ENCODE data around the gene IL6R.
"Not testable (repeated sequence)": the region's sequence is repeated elsewhere in the genome, so short reads cannot be mapped to it uniquely, and the experiment has no call there.

Gene IL6R

DNA sequence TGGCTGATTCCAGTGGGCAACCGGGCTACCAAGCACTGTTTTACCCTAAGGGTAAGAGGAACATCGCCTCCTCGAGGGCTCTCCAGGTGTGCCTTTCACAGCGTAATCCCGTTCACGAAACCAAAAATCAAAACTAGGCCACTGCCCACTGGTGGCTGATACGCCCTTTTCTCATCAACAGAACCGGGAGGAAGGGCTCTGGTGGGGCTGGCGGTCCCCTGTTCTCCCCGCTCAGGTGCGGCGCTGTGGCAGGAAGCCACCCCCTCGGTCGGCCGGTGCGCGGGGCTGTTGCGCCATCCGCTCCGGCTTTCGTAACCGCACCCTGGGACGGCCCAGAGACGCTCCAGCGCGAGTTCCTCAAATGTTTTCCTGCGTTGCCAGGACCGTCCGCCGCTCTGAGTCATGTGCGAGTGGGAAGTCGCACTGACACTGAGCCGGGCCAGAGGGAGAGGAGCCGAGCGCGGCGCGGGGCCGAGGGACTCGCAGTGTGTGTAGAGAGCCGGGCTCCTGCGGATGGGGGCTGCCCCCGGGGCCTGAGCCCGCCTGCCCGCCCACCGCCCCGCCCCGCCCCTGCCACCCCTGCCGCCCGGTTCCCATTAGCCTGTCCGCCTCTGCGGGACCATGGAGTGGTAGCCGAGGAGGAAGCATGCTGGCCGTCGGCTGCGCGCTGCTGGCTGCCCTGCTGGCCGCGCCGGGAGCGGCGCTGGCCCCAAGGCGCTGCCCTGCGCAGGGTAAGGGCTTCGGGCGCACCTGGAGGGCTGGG is at the start of gene IL6R:
IL6R (plus strand) TSS at position 360 of the 763 bp plus-strand sequence; CDS start at position 647, 287 bp downstream.
- DNase-seq (ENCODE audit: low spot score) = no peak

DNA sequence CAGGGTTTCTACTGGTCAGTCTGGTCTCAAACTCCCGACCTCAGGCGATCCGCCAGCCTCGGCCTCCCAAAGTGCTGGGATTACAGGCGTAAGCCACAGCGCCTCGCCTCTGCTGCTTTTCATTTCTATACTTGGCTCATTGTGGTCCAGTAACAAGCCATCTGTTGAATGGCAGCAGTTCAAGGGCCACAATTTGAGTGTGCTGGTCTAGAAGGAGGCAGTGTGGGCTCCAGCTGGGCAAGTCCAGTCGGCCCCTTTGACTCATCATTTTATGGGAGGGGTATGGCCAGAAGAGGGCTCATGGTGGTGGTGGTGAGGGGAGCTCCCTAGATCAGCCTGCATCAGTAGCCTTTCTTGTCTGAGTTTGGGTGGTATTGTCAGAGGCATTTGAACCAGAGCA is 46.6 kb upstream of the IL6R start:
- no peak for DNase-seq (ENCODE audit: low spot score)

DNA sequence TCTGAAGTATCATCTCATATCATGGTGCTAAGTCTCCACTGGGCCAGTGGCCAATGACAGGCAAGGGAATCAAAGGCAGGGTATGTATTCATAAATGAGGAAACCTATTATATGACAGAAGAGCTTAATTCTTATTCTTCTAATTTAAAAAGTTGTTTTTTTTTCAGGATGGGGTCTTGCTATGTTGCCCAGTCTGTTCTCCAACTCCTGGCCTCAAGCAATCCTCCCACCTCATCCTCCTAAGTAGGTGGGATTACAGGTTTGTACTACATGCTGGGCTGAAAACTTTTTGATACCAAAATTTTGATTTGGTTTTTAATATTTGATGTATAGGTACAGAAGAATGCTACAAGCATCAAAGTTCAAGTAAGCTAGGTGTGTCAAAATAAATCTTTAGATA is 44.9 kb upstream of the IL6R start:
- DNase-seq (ENCODE audit: low spot score) = no peak

DNA sequence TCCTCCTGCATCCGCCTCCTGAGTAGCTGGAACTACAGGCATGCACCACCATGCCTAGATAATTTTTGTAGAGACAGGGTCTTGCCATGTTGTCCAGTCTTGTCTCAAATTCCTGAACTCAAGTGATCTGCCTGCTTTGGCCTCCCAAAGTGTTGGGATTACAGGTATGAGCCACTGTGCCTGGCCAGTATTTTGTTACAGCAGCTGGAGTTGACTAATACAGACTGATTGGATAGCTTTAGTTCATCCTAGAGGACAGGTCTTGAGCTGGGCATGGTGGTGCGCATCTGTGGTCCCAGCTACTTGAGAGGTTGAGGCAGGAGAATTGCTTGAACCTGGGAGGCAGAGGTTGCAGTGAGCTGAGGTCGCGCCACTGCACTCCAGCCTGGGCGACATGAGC is 44.3 kb upstream of the IL6R start:
- DNase-seq (ENCODE audit: low spot score) = not testable (repeated sequence)

DNA sequence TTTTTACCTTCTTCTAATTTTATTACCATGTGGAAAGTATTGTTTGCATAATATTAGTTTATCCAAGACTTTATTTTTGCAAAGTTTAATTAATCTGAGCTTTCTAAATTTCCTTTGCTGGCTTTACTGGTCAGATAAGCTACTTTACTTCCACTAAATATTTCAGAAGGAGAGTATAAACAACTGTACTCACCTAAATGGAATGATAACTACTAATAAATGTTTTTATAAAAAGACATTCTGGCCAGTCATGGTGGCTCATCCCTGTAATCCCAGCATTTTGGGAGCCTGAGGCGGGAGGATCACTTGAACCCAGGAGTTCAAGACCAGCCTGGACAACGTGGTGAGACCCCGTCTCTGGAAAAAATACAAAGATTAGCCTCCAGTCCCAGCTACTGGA is 43.8 kb upstream of the IL6R start:
- no peak for DNase-seq (ENCODE audit: low spot score)

DNA sequence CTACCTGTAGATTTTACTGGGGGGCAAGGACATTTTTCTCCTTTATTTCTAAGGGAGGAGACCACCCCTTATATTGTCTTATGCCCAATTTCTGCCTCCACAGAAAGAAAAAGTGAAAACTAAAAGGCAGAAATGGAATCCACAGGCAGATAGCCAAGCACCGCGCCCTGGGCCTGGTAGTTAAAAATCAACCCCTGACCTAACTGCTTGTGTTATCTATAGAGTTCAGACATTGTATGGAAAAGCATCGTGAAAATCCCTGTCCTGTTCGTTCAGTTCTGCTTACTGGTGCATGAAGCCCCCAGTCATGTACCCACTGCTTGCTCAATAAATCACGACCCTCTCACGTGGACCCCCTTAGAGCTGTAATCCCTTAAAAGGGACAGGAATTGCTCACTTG is 33.7 kb upstream of the IL6R start:
- no peak for DNase-seq (ENCODE audit: low spot score)

- DNase-seq (ENCODE audit: low spot score) = not testable (repeated sequence)
Measured at GRCh38 chr1:154373777-154374357, 31.3 kb upstream of the IL6R start.

DNA sequence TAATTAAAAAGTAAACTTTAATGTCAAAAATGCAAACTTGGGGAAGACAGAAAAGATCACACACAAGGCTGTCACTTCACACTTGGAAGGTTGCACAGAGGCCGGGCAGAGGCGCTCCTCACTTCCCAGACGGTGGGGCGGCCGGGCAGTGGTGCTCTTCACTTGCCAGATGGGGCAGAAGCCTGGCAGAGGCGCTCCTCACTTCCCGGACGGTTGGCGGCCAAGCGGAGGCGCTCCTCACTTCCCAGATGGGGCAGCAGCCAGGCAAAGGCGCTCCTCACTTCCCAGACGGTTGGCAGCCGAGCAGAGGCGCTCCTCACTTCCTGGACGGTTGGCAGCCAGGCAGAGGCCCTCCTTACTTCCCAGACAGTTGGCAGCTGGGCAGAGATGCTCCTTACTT is 25.8 kb upstream of the IL6R start:
- no peak for DNase-seq (ENCODE audit: low spot score)

- DNase-seq (ENCODE audit: low spot score) = no peak
Measured at GRCh38 chr1:154384650-154385489, 20.3 kb upstream of the IL6R start.

DNA sequence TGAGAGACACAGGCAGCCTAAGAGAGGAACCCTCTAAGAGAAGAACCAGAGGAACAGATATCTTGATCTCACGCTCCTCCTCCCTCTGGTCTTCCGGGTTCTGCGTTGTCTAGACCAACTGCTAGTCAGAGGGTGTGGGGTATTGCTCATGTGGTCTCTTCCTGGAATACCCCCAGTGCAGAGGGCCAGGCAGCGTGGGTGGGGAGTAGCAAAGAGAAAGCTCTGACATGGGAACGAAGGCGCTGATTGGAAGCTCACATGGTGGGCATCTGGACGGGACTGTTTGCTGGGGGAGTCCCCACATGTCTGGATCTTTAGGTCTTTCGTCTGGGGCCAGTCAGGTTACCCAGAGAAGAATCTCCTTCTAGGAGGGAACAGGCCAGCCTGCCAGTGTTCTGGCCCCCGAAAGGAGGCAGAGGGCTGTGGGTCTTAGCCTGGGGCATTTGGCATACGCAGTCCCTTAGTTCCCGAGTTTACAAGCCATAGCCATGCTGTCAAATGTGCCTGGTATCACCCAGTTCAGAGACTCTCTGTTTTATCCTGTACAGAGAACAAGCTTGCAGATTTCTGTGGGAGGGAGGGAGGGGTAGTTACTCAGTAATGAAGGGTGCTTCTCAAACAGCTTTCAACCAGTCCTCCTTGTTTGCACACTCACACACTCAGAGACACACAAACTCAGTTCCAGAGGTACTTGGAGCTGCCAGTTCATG is 18.3 kb upstream of the IL6R start:
- no peak for DNase-seq (ENCODE audit: low spot score)

GRCh38 chr1:154391086-154391770 is 13.9 kb upstream of the IL6R start:
- DNase-seq (ENCODE audit: low spot score) = no peak

- no peak for DNase-seq (ENCODE audit: low spot score)
Measured at GRCh38 chr1:154398141-154398540, 7.0 kb upstream of the IL6R start.

DNA sequence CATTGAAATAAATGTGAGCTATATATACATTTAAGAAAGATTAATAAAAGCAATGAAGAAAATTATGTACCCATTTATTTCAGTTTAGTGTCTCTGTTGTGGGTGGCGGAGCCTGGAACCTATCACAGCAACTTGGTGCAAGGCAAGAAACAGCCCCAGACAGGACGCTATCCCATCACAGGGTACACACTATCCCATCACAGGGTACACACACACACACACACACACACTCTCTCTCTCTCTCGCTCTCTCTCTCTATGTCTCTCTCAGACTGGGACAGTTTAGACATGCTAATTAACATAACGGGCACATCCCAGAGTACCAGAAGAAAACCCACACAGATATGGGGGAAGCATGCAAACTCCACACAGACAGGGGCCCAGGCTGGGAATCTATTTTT is 6.5 kb upstream of the IL6R start:
- DNase-seq (ENCODE audit: low spot score) = no peak

GRCh38 chr1:154400381-154400801 is 4.8 kb upstream of the IL6R start:
- no peak for DNase-seq (ENCODE audit: low spot score)

DNA sequence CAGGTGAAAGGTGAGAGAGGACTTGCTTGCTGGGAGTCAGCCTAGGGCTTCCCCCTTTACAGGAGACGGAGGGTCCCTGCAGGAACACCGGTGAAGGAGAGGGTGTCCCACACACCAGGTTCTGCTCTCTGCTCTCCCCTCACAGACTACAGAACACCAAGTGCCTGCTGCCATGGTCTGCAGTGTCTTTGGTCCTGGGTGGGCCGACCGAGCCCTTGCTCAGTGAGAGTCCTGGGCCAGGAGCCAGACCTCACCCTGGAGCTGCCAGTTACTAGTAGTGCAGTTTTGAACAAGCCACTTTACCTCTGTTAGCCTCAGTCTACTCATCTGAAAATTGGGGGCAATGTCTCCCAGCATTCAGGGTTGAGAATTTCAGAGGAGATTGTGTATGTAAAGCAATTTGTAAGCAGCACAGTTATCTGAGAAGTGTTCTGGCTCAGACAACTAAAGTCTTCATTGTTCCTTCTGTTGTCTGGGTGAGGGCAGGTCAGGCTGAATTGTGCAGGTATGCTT is 2.7 kb upstream of the IL6R start:
- no peak for DNase-seq (ENCODE audit: low spot score)

DNA sequence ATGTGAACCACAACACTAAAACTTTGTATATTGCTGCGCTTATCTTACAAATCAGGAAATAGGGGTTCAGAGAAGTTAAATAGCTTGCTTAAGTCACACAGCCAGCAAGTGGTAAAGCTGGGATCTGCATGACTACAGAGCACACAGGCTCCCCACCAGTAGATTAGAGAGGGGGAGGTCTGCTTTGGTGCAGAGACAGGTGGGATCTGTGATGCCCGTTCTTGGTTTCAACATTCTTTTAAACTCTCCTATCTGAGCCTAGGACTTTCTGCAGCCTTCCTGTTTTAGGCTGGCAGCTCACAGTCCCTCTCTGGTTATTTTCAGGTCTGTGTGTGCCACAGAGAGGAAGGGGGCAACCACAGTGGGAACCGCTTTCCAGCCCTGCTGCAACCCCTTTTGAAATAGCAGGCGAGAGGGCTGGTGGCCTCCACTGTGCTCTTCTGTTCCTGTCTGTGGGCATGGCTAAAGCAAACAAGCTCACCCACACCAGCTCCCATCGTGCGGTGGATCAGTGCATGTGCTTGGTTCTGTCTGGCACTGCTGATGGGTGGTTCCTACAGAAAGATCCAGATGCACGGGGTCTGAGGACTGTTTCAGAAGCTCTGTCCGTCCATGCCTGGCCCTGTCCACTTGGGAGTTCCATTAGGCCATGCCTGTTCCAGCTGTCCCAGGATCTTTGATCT is 1.7 kb upstream of the IL6R start:
- no peak for DNase-seq (ENCODE audit: low spot score)

DNA sequence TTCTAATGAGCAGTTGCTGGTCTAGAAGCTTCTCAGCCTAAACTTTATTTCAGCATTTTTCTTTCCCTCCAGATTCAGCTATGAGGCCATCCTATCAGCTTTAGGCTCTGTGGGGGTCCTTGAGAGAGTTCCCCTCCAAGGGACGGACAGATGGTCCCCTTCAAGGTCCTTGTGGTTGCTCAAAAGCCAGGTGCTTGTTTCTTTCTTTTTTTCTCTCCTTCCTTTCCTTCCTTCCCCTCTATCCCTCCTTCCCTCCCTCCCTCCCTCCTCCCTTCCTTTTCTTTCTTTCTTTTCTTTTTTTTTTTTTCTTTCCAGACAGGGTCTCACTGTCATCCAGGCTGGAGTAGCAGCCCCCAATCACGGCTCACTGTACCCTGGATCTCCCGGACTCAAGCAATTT is 1.2 kb upstream of the IL6R start:
- DNase-seq (ENCODE audit: low spot score) = no peak

GRCh38 chr1:154404511-154404931 is 622 bp upstream of the IL6R start:
- DNase-seq (ENCODE audit: low spot score) = no peak

DNA sequence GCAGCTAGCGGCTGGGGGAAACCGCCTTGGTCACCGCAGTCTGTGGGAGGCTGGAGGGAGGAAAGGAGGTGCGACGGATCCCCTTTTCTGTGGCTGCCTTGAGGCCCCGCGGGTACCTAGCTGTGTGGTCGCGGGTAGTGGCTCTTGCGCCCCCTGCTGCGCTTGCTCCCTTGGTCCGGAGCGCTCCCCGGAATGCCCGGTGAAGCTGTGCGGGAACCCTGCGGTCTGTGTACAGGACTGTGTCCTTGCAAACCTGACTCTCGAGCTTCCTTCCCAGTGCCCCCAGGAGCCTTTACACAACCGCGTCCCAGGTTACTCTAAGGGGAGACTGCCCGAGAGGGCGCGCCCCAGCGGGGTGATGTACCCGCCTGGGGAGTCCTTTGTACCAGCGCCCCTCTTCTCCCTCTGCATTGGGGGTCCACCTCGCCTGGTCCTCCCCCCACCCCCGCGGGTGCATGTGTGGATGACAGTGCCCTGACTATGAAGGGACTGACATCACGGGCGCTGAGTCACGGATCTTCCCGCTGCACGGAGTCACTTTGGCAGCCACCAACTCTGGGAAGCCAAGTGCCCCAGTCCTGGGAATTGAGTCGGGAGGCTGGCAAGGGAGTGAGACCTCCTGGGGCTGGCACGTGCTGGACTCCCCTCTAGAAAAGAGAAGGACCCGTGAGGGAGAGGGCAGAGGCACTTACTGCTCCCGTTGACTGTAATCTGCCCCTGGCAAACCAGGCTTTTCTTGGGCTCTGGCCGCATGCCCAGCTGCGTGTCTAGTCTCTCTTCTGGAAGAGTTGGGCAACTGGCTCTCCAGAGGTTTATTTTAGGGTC is 816 bp downstream of the IL6R start:
- no peak for DNase-seq (ENCODE audit: low spot score)

GRCh38 chr1:154406572-154406879 is 1.4 kb downstream of the IL6R start:
- no peak for DNase-seq (ENCODE audit: low spot score)
